ENCODE measurements around the gene INPP5B.

Gene INPP5B

DNA sequence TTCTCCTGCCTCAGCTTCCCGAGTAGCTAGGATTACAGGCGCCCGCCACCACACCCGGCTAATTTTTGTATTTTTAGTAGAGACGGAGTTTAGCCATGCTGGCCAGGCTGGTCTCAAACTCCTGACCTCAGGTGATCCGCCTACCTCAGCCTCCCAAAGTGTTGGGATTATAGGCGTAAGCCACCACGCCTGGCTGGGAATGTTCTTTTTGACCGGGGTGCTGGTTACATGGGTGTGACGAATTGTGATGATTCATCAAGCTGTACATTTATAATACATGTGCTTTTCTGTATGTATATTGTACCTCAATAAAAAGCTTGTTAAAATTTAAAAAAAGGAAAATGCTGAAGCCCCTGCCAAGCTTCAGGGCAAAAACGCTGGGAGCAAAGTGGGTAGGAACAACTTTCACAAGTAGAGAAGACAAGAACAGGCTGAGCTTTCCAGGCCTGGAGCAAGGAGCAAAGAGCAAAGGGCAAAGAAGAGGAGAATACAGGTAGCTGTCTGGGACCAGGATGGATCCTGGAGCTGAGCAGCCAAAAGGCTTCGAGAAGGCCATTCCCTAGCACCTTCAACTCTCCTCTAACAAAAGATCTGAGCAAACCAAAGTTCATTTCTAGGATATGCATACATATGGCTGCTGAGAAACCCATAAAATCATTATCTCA lies 118.3 kb downstream of the INPP5B start:
- no peak for DNase-seq

DNA sequence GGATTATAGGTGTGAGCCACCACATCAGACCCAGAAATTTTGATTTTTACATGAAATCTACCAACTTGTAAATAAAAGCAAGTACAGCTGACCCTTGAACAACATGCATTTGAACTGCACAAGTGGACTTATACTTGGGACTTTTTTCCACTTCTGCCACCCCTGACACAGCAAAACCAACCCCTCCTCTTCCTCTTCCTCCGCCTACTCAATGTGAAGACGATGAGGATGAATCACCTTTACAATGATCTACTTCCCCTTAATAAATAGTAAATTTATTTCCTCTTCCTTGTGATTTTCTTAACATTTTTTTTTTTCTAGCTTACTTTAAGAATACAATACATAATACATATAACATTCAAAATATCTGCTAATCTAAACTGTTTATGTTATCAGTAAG lies 121.3 kb downstream of the INPP5B start:
- no peak for DNase-seq

DNA sequence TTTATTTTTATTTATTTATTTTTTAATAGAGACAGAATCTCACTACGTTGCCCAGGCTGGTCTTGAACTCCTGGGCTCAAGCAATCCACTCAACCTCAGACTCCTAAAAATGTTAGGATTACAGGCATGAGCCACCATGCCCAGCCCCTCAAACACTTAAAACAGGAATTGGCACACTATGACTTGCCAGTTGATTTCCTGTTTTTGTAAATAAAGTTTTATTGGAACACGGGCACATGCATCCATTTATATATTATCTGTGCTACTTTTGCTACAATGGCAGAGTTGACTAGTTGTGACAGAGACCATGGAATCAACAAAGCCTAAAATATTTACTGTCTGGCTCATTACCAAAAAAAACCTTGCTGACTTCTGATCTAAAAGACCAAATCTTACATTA lies 122.9 kb downstream of the INPP5B start:
- DNase-seq, result no peak

DNA sequence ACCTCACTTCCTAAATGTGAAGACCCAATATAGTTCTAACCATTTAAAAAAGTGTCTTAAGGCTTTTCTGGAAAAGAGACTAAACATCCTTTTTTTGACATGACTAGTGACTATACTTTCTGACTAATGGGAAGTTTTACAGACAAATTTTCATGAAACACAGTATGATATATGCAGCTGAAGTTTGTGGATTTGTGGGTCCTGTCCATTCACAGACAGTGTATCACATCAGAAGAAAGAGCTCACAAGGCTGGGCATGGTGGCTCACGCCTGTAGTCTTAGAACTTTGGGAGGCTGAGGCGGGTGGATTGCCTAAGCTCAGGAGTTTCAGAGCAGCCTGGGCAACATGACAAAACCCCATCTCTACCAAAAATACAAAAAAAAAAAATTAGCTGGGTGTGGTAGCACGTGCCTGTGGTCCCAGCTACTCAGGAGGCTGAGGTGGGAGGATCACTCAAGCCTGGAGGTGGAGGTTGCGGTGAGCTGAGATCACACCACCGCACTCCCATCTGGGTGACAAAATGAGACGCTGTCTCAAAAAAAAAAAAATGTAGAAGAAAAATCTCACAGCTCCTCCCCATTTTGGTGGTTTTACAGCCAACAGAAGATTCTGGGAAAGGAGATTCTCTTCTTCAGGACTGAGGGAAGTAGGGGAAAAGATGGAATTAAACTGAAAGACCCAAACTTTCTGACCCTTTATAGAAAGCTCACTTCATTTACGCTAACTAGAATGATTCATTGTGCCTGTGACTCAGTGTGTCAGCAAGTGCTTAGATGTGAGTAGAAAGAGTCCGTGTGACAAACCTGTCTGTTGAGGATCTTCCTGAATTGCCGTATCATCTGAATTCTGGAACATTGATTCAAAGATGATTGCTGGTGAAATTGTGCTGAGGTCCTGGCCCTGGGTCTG lies 123.7 kb downstream of the INPP5B start:
- no peak for DNase-seq

DNA sequence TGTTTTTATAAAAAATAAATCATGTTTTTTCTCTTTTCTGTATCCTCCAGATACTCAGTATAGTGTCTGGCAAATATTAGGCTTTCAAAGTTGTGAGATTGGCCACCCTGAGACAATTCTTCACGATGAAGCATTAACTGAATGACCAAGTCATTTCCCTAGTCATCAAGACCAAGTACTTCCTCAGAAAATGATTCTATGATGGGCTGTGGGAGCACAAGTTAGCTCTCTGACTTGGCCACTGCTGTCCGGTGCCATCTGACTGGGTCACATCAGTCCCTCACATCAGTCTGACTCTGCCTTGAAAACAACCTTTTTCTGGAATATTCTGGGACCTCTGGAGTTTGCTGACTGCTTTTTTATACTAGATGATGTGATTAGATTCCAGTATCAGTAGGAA lies 125.4 kb downstream of the INPP5B start:
- DNase-seq, result no peak

DNA sequence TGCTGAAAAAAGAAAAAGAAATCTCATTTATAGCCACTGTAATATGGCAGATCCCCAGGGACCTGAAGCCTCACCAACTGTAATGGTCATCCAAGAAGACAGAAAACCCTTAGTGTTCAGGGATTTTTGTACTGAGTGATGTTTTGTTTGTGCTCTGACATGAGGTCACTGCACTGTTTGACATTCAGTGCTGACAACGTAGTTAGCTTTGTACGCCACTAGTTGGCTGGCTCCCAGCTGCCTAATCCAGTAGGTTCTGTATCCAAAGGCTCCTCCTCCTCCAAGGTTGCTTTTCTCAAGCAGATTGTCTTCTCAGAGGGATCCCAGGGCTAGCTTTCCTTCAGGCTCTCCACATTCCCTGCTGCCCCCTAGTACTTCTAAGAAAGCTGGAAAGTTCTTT lies 129.4 kb downstream of the INPP5B start:
- DNase-seq, result no peak

DNA sequence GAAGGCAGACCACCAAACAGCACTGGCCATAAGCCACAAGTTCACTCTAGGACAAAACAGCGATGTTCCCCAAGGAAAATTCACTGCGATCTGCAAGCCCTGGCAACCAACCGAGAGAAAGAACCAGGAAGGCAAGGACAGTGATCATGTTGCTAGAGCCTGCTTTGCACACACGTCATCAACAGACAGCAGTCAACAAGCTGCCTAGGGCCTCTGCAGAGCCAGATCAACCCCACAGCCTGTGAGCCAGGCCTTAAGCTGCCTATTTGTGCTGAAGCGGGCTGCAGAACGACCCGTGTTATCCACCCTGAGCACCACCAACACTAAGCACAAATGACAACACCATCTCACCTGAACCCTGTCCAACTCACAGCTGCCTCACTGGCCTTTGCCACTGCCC lies 132.6 kb downstream of the INPP5B start:
- DNase-seq, result no peak

DNA sequence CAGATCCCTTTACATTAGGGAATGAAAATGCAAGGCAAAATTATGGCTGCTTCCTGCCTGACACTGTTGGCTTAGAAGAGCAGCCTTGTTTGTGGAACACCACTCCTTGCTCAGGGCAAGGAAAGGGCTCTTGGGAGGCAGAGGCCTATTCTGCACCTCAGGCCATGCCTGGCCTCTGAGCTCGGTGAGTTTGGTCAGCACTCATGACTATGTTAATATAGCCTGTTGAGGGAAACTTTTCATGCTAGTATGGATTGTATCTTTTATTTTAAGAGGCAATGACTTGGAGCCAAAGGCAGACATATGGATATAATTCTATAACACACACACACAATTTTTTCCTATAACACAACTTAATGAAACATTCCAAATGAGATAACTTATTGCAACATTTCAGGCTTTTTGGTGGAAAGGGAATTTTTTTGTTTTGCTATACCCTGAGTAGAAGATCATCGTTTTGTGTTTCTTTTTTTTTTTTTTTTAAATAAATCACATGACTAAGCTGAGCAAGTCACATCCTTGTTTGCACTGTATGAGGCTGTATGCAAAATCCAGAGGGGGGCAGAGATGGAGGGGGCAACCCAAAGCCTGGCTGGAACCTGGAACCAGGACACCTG lies 133.2 kb downstream of the INPP5B start:
- no peak for DNase-seq

DNA sequence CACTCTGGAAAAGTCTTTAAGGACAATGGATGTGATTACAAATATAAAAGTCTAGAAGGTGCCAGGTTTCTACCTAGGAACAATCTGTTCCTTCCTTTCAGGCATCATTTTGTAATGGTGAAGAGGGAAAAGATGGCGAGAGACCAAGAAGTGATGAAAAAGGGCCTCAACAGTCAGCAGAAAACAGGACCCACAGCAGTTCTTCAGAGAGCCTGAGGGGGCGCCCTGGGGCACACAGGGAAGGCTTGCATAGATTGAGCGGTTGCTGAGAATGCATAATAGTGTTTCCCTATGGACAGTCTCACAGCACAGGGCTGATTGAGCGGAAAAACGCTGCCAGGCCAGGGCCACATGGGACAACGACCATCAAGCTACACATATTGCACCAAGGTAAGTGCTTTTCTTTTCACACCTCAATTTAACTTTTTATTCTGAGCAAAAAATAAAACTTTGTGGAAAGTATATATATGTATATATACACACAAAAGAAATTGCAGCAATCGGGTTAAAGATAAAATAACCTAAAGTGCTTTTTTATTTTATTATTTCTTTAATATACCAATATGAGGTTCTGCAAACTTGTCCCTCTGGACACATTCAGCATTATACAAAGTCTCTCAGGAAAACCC lies 135.7 kb downstream of the INPP5B start:
- peak; percentile 68 for DNase-seq
